ENCODE data around the gene TNS3. TPM values are rescaled to one million over a fixed set of nuclear protein-coding genes. Genes with fewer than 3 reads are reported as not detected.

The TNS3 gene
- total RNA-seq, 2 donors from 2014 or later, result 2.3 to 2.6 TPM

- no peaks in the 10 kb centered on the region for H3K9me3 ChIP-seq (ENCODE audit: control insufficient read depth, low read length, poor library complexity, severe bottlenecking)
- no peak for ATAC-seq
- H3K4me1 Mint-ChIP-seq, result no peaks in the 10 kb centered on the region
- no peak for DNase-seq
- H3K27me3 Mint-ChIP-seq, result no peaks in the 10 kb centered on the region
- no peak overlapping the region for H3K27ac Mint-ChIP-seq
- no peaks in the 10 kb centered on the region for H3K36me3 Mint-ChIP-seq (ENCODE audit: low read depth)
- H3K4me3 Mint-ChIP-seq, result no peak overlapping the region
Measured at GRCh38 chr7:47534322-47535034, 47.4 kb downstream of the TNS3 start.

- no peak for DNase-seq
- Mint-ChIP-seq H3K27me3 (no peaks in the 10 kb centered on the region), H3K36me3 (ENCODE audit: low read depth) (no peaks in the 10 kb centered on the region), H3K27ac (no peak overlapping the region), H3K4me1 (no peaks in the 10 kb centered on the region), H3K4me3 (no peak overlapping the region)
- ATAC-seq, result no peak
- no peaks in the 10 kb centered on the region for H3K9me3 ChIP-seq (ENCODE audit: control insufficient read depth, low read length, poor library complexity, severe bottlenecking)
Measured at GRCh38 chr7:47531584-47532492, 50.1 kb downstream of the TNS3 start.

- Mint-ChIP-seq H3K27ac (no peak overlapping the region), H3K36me3 (ENCODE audit: low read depth) (no peaks in the 10 kb centered on the region), H3K4me3 (no peak overlapping the region), H3K4me1 (no peaks in the 10 kb centered on the region), H3K27me3 (no peaks in the 10 kb centered on the region)
- ATAC-seq, result no peak
- no peak for DNase-seq
- no peaks in the 10 kb centered on the region for H3K9me3 ChIP-seq (ENCODE audit: control insufficient read depth, low read length, poor library complexity, severe bottlenecking)
Measured at GRCh38 chr7:47529826-47530555, 51.9 kb downstream of the TNS3 start.

- no peaks in the 10 kb centered on the region for H3K4me1 Mint-ChIP-seq
- H3K4me3 Mint-ChIP-seq, result no peak overlapping the region
- no peaks in the 10 kb centered on the region for H3K27me3 Mint-ChIP-seq
- H3K27ac Mint-ChIP-seq, result no peak overlapping the region
- ATAC-seq, result no peak
- H3K36me3 Mint-ChIP-seq (ENCODE audit: low read depth), result no peaks in the 10 kb centered on the region
- H3K9me3 ChIP-seq (ENCODE audit: control insufficient read depth, low read length, poor library complexity, severe bottlenecking), result no peaks in the 10 kb centered on the region
- DNase-seq, result no peak
Measured at GRCh38 chr7:47529405-47529804, 52.5 kb downstream of the TNS3 start.

- ATAC-seq (no peak), DNase-seq (no peak)
- H3K27me3 Mint-ChIP-seq, result no peaks in the 10 kb centered on the region
- no peaks in the 10 kb centered on the region for H3K4me1 Mint-ChIP-seq
- no peak overlapping the region for H3K27ac Mint-ChIP-seq
- no peaks in the 10 kb centered on the region for H3K9me3 ChIP-seq (ENCODE audit: control insufficient read depth, low read length, poor library complexity, severe bottlenecking)
- H3K36me3 Mint-ChIP-seq (ENCODE audit: low read depth), result no peaks in the 10 kb centered on the region
- no peak overlapping the region for H3K4me3 Mint-ChIP-seq
Measured at GRCh38 chr7:47528471-47528870, 53.4 kb downstream of the TNS3 start.

GRCh38 chr7:47526466-47526865 is 55.4 kb downstream of the TNS3 start:
- H3K4me3 Mint-ChIP-seq, result no peak overlapping the region
- no peaks in the 10 kb centered on the region for H3K4me1 Mint-ChIP-seq
- ATAC-seq (no peak), DNase-seq (no peak)
- H3K36me3 Mint-ChIP-seq (ENCODE audit: low read depth), result no peaks in the 10 kb centered on the region
- H3K27me3 Mint-ChIP-seq, result no peaks in the 10 kb centered on the region
- no peak overlapping the region for H3K27ac Mint-ChIP-seq
- no peaks in the 10 kb centered on the region for H3K9me3 ChIP-seq (ENCODE audit: control insufficient read depth, low read length, poor library complexity, severe bottlenecking)

- H3K27ac Mint-ChIP-seq, result no peak overlapping the region
- no peaks in the 10 kb centered on the region for H3K4me1 Mint-ChIP-seq
- no peak for ATAC-seq
- no peaks in the 10 kb centered on the region for H3K36me3 Mint-ChIP-seq (ENCODE audit: low read depth)
- no peak overlapping the region for H3K4me3 Mint-ChIP-seq
- DNase-seq, result no peak
- no peaks in the 10 kb centered on the region for H3K9me3 ChIP-seq (ENCODE audit: control insufficient read depth, low read length, poor library complexity, severe bottlenecking)
- H3K27me3 Mint-ChIP-seq, result no peaks in the 10 kb centered on the region
Measured at GRCh38 chr7:47525066-47525623, 56.8 kb downstream of the TNS3 start.

- Mint-ChIP-seq H3K4me3 (no peak overlapping the region), H3K4me1 (no peaks in the 10 kb centered on the region), H3K27ac (no peak overlapping the region), H3K27me3 (no peaks in the 10 kb centered on the region), H3K36me3 (ENCODE audit: low read depth) (no peaks in the 10 kb centered on the region)
- ATAC-seq, result no peak
- H3K9me3 ChIP-seq (ENCODE audit: control insufficient read depth, low read length, poor library complexity, severe bottlenecking), result no peaks in the 10 kb centered on the region
- no peak for DNase-seq
Measured at GRCh38 chr7:47523401-47523800, 58.5 kb downstream of the TNS3 start.

- Mint-ChIP-seq H3K27ac (no peak overlapping the region), H3K27me3 (no peaks in the 10 kb centered on the region), H3K36me3 (ENCODE audit: low read depth) (no peaks in the 10 kb centered on the region), H3K4me3 (no peak overlapping the region), H3K4me1 (no peaks in the 10 kb centered on the region)
- ATAC-seq, result no peak
- DNase-seq, result no peak
- no peaks in the 10 kb centered on the region for H3K9me3 ChIP-seq (ENCODE audit: control insufficient read depth, low read length, poor library complexity, severe bottlenecking)
Measured at GRCh38 chr7:47521816-47522561, 59.9 kb downstream of the TNS3 start.

- no peak for ATAC-seq
- DNase-seq, result no peak
- Mint-ChIP-seq H3K4me1 (no peaks in the 10 kb centered on the region), H3K27ac (no peak overlapping the region), H3K27me3 (no peaks in the 10 kb centered on the region), H3K36me3 (ENCODE audit: low read depth) (no peaks in the 10 kb centered on the region), H3K4me3 (no peak overlapping the region)
- no peaks in the 10 kb centered on the region for H3K9me3 ChIP-seq (ENCODE audit: control insufficient read depth, low read length, poor library complexity, severe bottlenecking)
Measured at GRCh38 chr7:47521011-47521795, 60.7 kb downstream of the TNS3 start.

- ATAC-seq (no peak), DNase-seq (no peak)
- no peak overlapping the region for H3K27ac Mint-ChIP-seq
- no peaks in the 10 kb centered on the region for H3K27me3 Mint-ChIP-seq
- H3K36me3 Mint-ChIP-seq (ENCODE audit: low read depth), result no peaks in the 10 kb centered on the region
- no peaks in the 10 kb centered on the region for H3K4me1 Mint-ChIP-seq
- no peaks in the 10 kb centered on the region for H3K9me3 ChIP-seq (ENCODE audit: control insufficient read depth, low read length, poor library complexity, severe bottlenecking)
- no peak overlapping the region for H3K4me3 Mint-ChIP-seq
Measured at GRCh38 chr7:47520406-47520805, 61.5 kb downstream of the TNS3 start.

- Mint-ChIP-seq H3K4me1 (no peaks in the 10 kb centered on the region), H3K4me3 (no peak overlapping the region), H3K27me3 (no peaks in the 10 kb centered on the region), H3K27ac (no peak overlapping the region), H3K36me3 (ENCODE audit: low read depth) (no peaks in the 10 kb centered on the region)
- ATAC-seq (no peak), DNase-seq (no peak)
- no peaks in the 10 kb centered on the region for H3K9me3 ChIP-seq (ENCODE audit: control insufficient read depth, low read length, poor library complexity, severe bottlenecking)
Measured at GRCh38 chr7:47518827-47519226, 63.1 kb downstream of the TNS3 start.

All from T-helper 17 cell (primary cell).